ENCODE measurements around the gene NCL. TPM values are rescaled to one million over a fixed set of nuclear protein-coding genes. Genes with fewer than 3 reads are reported as not detected.

The NCL gene
- total RNA-seq, 1 donor from 2014 or later = 295 TPM

DNA sequence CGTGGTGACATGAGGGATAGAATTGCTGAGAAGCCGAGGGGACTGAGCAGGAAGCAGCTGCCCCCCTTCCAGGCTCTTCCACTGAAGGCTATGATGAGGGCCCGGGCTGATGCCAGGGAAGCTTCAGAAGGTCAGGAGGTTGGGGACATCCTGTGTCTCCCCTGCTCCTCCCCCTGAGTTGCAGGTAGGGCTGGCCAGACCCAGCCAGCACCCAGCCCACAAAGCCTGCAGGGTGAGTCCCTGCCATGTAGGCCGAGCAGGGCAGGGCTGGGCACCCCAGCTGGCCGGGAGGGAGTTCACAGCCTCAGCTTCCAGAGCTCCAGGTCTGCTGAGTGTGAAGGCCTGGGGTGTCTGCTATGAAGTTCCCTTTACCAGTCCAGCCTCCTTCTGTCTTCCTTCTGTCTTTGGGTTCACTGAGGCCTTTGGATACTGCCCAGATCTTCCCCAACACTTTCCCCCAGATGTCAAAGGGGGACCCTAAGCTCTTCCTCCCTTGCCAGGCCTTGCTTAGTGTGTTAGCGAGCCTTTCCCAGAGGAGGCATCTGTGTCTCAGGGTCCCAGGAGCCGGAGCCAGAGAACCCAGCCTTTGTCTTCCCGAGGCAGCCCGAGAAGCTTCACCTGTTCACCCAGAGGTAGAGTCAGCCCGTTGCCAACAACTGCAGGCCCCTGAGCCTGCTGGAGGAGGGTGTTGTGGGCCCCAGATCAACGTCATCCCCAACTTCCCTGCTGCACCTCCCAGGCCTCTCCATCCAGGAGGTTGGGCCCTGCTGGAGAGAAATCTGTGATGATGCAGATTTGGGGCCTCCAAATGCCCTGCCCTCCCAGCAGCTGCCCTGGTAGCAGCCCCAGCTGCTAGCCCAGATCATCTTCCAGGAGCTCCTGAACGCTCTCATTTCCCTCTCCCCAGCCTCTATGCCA lies 3.6 kb upstream of the NCL start:
- peaks cover 5% of the 10 kb centered on the region for H3K36me3 ChIP-seq
- intact Hi-C loops (cut with DNase I) = no loop called here
- no peak for TF ChIP-seq CTCF (IDR thresholded peaks at IDR 0.05)
- no peaks in the 10 kb centered on the region for H3K9me3 ChIP-seq
- H3K4me3 ChIP-seq = no peak overlapping the region
- H3K27ac ChIP-seq = no peak overlapping the region
- H3K4me1 ChIP-seq = peaks cover 14% of the 10 kb centered on the region
- no peak for ATAC-seq
- H3K27me3 ChIP-seq (ENCODE audit: low read depth) = no peaks in the 10 kb centered on the region
- no peak for DNase-seq

DNA sequence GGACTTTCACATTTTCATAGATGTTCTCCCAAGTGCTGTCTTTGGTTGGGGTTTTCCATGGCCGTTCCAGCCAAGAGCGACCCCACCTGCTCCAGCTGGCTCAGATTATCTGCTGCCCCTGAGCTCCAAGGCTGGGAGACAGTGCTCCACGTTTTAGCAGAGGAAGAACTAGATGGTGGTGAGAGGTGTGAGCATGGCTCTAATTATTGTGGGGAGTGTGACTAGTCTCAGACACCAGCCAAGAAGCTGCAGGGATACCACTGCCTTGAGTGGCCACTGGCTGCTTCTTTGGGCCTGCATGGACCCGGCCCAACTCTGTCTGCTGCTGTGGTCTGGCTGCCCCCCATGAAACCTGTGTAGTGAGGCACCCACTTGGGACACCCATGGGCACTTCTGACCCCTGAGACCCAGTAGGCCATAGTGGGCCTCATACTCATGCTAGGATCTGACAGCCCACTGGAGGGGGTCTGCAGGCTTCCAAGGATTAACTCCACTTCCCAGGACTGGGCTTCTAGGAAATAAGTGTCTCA lies 2.8 kb upstream of the NCL start:
- TF ChIP-seq CTCF (IDR thresholded peaks at IDR 0.05) = no peak
- Histone ChIP-seq H3K27ac (no peak overlapping the region), H3K4me3 (no peak overlapping the region), H3K9me3 (no peaks in the 10 kb centered on the region), H3K4me1 (peaks cover 22% of the 10 kb centered on the region), H3K27me3 (ENCODE audit: low read depth) (no peaks in the 10 kb centered on the region), H3K36me3 (peaks cover 13% of the 10 kb centered on the region)
- DNase-seq (no peak), ATAC-seq (no peak)
- intact Hi-C loops (cut with DNase I) = no loop called here

- no peak for TF ChIP-seq CTCF (IDR thresholded peaks at IDR 0.05)
- Histone ChIP-seq H3K36me3 (peaks cover 35% of the 10 kb centered on the region), H3K4me3 (peak overlapping the region; percentile 97), H3K27ac (peak overlapping the region; percentile 99), H3K27me3 (ENCODE audit: low read depth) (no peaks in the 10 kb centered on the region), H3K9me3 (no peaks in the 10 kb centered on the region), H3K4me1 (peaks cover 32% of the 10 kb centered on the region)
- intact Hi-C loops (cut with DNase I) = no loop called here
- DNase-seq (peak; percentile 98), ATAC-seq (peak; percentile 98)
Observed at GRCh38 chr2:231464576-231465540, 574 bp upstream of the NCL start.

GRCh38 chr2:231462729-231463465 lies 1.4 kb downstream of the NCL start:
- no peaks in the 10 kb centered on the region for H3K27me3 ChIP-seq (ENCODE audit: low read depth)
- H3K9me3 ChIP-seq = no peaks in the 10 kb centered on the region
- H3K27ac ChIP-seq = peak overlapping the region; percentile 99
- peak overlapping the region; percentile 97 for H3K4me3 ChIP-seq
- no peak for TF ChIP-seq CTCF (IDR thresholded peaks at IDR 0.05)
- H3K4me1 ChIP-seq = peaks cover 32% of the 10 kb centered on the region
- ATAC-seq (no peak), DNase-seq (no peak)
- intact Hi-C loops (cut with DNase I) = no loop called here
- peaks cover 55% of the 10 kb centered on the region for H3K36me3 ChIP-seq

Data from lower lobe of right lung (tissue), 2 donors.